ENCODE data around the gene TNFRSF19. TPM values are rescaled to one million over a fixed set of nuclear protein-coding genes. Genes with fewer than 3 reads are reported as not detected.

Gene TNFRSF19
- total and polyA plus RNA-seq, 2 of the 8 experiments (the other 6 are each of a cell fraction or from before 2014, with no cell fraction given): 0.50 to 0.95 TPM

DNA sequence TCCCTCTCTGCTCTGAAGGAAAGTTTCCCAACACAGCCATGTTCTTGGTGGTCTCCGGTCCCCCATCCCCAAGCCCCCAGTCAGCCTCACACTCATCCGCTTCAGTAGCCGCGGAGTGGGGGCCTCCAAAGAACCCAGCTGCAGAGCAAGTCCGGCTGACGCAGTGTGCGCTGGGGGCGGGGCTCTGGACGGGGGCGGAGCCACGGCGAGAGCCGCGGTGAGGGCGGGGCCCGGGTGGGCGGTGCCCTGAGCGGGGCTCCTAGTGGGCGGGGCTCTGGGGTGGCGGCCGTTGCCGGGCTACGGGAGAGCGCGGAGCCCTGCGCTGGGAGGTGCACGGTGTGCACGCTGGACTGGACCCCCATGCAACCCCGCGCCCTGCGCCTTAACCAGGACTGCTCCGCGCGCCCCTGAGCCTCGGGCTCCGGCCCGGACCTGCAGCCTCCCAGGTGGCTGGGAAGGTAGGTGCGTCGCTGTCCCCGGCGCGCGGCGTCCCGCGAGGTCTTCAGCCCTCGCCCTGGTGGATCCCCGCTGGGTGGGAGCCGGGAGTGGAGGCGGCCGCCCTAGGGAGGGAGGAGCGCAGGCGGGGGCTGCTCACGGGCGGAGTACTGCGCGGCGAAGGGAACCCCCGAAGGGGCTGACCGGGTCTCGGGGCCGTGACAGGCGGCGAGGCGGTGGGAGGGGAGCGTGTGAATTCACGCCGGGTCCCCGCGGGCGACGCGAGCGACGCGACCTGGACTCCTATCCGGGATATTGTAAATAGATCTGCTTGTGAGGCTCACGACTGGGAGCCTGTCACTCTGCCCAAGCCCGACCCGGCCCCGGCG is 9.1 kb downstream of the TNFRSF19 start (continued):
- 0 out of 2 replicates have a peak, but pooled peaks have one; percentile 44 for TF ChIP-seq PHF8 (conservative IDR thresholded peaks at IDR 0.05; ENCODE audit: low read depth, low read length)
- peak; percentile 96 for TF ChIP-seq KDM4A (IDR thresholded peaks at IDR 0.05; ENCODE audit: low read depth, low read length, severe bottlenecking)
- TF ChIP-seq, protein P1, sequence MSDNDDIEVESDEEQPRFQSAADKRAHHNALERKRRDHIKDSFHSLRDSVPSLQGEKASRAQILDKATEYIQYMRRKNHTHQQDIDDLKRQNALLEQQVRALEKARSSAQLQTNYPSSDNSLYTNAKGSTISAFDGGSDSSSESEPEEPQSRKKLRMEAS (IDR thresholded peaks at IDR 0.05): peak; percentile 32; the same call in 1 of the 2 replicates
- no peak for TF ChIP-seq MAFK (IDR thresholded peaks at IDR 0.05; ENCODE audit: low read depth, low read length)
- 0 out of 2 replicates have a peak, but pooled peaks have one; percentile 18 for TF ChIP-seq SP1 (IDR thresholded peaks at IDR 0.05; ENCODE audit: low read depth, low read length)
- TF ChIP-seq GTF2F1 (IDR thresholded peaks at IDR 0.05; ENCODE audit: borderline replicate concordance, low read depth, low read length): no peak
- no peak for TF ChIP-seq RFX5 (IDR thresholded peaks at IDR 0.05; ENCODE audit: borderline replicate concordance, low read depth, low read length)
- TF ChIP-seq SUZ12 (IDR thresholded peaks at IDR 0.05; ENCODE audit: low read length): peak; percentile 54
- 0 out of 2 replicates have a peak, but pooled peaks have one; percentile 29 for TF ChIP-seq EGR1 (IDR thresholded peaks at IDR 0.05; ENCODE audit: borderline replicate concordance, low read depth, low read length)
- no peak for TF ChIP-seq TCF12 (IDR thresholded peaks at IDR 0.05; ENCODE audit: low read depth, low read length)
- TF ChIP-seq EZH2 (IDR thresholded peaks at IDR 0.05; ENCODE audit: low read depth, low read length, severe bottlenecking): peak; percentile 67
